T-helper 2 cell (primary cell): ENCODE measurements around the gene AFF3.

Experiments
- DNase-seq, 5 experiments: peaks; one replicate each; pipeline versions ENCODE4 v3.0.0 to v3.0.0-alpha.2; 2012 to 2022

Gene AFF3

DNA sequence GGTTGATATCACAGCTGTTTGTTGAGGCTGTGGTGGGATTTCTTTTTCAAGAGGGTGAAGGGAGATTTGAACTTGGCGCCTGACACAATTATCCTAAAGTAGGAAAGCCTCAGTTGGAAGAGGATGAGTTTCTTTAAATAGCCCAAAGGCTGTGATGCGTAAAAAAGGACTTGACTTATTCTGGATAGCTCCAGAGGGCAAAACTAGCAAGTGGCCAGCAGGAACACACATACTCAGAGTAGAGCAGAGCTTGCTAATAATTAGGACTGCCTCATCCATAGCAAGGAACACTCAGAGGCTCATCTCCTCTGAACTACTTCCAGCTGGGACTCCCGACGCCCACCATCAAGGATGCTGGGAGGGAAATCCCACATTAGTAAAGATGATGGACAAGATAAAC is 74.0 kb downstream of the AFF3 start:
- DNase-seq: no peak

- DNase-seq: no peak
Measured at GRCh38 chr2:100067784-100068183, 74.6 kb downstream of the AFF3 start.

DNA sequence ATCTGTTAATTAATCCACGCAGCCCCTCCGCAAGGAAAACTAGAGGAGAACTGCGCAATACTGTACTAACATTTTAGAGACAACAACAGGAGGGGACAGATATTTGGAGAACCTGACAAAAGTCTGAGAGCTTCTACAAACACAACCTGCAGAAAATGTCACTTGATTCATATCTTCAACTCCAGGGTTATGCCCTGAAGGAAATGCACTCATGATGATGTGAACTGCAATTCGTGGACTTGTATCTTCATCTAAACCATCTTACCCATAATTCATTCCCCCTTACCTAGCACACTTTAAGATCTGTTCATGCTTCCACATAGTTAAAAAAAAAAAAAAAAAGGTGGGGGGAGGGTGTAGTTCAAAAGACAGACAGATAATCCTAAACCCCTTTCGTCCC is 75.5 kb downstream of the AFF3 start:
- DNase-seq: no peak

DNA sequence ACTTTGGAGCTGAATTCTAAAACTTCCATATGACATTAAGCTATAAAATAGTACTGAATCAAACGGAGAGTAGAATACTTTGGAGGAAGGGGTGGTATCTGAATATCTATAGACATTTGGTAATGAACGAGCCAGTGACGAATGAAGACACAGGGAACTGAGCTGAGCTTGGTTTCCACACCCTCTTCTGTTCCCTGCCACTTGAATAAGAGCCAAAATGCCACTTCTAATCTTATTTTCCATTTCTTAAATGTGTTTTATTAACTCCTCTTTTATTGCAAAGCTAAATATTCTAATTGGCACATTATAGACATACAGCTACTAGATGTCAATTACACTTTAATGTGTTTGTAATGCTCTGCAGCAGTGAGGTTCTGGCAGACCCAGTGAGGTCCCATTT is 76.1 kb downstream of the AFF3 start:
- DNase-seq: no peak

DNA sequence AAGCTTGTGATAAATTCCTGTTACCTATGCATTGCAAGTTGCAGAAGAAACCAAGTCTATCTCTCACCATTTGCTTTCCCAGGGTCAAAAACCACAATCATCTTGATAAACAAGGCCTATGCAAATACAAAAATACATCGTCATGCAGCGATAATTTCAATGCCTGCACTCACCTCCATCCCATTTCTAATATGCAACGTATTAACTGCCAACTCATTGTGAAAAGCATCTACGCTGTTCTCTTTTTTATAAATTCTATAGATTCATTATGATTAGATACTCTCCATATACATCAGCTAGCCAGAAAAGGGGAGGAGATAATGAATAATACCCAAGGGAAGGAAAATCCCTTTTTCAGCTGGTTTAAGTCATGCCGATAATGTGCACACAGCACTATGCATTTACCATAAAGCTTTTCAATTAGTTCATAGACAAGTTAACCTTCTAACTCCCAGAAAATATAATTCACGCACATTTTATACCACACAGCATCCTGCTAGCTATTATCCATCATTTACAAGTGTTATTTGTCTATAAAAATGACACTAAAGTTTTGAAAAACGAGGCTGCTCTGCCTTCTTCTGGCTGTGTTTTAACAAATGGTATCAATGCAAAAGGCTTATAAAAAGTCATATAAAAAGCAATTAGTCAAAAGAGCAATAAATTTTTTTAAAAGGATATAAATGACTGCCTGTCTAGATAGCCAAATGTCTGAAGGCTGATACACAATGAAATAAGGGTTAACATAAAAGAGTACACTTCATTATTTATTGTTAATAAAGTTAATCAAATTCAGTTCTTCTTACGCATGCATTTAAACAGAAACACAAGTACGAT is 77.6 kb downstream of the AFF3 start:
- peak in 1 of 5 experiments; percentile 41 for DNase-seq

GRCh38 chr2:100064165-100064564 is 78.2 kb downstream of the AFF3 start:
- no peak for DNase-seq

- DNase-seq: no peak
Measured at GRCh38 chr2:100063459-100063953, 78.9 kb downstream of the AFF3 start.

- DNase-seq: no peak
Measured at GRCh38 chr2:100062336-100062735, 80.1 kb downstream of the AFF3 start.

DNA sequence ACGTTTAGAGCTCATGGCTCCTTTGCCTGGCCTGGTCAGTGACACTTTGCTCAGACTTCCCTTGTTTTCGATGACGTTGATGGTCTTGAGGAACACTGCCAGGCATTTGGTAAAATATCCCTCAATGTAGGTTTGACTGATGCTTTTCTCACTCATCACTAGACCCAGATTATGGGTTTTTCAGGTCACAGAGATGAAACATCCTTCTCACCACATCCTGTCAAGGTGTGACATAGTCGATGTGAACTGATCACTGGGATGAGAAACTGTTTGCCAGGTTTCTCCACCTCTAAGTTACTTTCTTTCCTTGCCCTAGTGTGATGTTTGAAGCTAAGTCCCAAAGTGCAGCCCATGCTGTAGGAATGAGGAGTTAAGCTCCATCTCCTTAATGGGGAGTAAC is 81.5 kb downstream of the AFF3 start:
- DNase-seq: peak in 2 of 5 experiments; percentile 54 to 63

DNA sequence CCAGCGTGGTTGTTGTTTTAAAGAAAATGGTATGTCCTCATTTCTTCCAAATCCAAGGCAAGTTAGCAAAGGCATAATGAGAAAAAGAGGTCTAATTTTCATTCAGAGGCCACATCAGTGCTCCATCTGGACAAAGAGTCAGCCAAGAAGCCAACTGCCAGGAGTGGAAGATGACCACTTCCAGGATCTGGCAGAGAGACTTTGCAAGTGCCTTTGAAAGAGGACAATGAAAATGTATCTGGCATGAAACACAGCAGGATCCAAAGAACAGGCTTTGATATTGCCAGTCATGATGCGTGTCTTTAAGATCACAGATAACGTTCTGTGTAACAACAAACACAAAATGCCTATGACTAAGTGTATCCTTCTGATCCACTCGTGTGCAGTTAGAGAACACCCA is 82.8 kb downstream of the AFF3 start:
- DNase-seq: no peak

GRCh38 chr2:100057901-100058261 is 84.5 kb downstream of the AFF3 start:
- DNase-seq: no peak

GRCh38 chr2:100054426-100054825 is 88.0 kb downstream of the AFF3 start:
- DNase-seq: no peak

GRCh38 chr2:100053087-100053885 is 89.1 kb downstream of the AFF3 start:
- DNase-seq: no peak

- no peak for DNase-seq
Measured at GRCh38 chr2:100052650-100053049, 89.7 kb downstream of the AFF3 start.

DNA sequence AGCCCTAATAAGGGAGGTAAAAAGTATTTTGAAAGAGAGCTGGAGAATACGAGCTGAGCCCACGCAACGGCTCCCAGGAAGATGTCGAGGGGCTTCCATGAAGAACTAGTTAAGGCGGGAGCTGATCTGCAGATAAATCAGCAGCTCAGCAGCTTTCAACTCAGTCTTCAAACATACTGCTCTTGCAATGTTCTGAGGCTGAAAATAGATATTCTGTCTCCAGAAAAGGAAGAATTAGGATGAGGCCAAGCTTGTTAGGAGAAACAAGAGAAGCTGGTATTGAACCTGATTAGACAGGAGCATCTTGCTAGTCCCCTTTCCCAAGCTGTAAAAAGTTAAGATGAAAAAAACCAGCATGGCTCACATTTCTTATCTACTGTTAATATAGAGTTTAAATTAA is 91.1 kb downstream of the AFF3 start:
- DNase-seq: no peak

DNA sequence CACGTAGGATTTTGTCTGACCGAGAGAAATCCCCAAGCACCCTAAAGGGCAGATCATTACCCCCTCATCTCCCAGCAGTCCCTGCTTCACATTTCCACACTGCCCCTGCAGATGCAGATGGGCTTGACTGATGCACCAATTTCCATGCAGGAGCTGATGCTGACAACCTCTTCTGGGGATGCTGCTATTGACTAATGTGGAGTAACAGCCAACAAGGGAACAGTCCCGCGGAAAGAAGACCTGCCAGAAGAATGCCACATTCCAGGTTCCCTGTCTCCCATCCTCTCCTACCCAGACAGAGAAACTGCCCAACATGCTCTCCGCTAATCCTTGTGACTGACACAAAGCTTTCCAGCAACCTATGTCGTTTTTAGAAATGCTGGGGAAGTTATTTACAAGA is 91.7 kb downstream of the AFF3 start:
- no peak for DNase-seq

DNA sequence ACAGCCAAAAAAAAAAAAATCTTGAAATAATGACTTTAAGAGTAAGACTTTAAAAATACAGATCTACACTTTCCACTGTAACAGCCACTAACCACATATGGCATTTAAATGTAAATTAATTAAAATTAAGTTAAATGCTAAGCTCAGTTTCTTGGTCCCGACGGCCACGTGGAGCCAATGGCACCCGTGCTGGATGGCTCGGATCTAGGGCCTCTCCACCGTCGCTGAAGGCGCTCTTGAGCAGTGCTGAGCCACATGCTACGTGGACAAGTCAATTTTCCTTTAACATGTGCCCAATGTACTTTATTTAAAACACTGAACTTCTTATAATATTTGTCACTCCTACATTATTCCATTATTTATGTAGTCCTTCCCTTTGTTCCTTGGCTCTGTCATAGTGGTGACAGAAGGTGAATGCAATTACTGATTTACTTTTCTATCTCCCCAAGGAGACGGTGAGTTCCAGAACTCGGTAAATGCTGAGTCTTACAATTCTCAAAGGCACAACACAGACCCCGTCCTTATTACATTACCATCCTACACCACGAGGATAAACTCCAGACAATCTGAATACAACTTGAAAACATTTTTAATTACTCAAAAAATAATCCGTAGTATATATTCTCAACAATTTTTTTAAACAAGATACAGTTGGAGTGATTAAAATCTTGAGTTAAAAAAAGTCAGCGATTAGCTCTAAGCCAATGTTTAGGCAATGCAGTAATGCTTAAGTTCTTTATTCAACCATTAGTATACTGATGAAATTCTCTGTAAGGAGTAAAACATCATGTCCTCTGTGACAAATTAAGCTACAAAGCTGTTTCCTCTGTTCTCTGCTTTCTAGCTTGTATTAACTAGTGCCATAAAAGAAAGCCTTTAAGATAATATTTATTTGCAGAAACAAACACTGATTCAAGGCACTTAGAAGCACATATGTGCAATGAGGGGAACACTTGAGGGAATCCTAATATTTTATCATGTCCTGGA is 95.1 kb downstream of the AFF3 start:
- no peak for DNase-seq

DNA sequence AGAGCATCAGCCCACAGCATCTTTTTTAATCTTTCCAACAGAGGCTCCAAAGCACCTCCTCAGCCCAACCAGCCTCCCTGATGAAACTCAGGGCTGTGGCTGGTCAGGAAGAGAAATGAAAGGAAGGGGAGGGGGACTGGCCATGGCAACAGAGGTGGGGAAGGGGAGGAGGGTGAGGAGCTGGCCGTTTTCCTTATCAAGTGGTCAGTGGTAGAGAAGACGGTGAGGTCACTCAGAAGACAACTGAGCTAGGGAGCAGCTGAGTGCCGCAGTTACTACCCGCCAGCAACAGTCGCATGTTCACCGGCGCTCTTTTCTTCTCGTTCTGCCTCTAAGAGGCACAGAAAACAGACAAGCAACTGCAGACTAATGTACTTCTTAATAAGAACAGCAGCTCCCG is 97.4 kb downstream of the AFF3 start:
- DNase-seq: no peak

GRCh38 chr2:100043891-100044255 is 98.5 kb downstream of the AFF3 start:
- DNase-seq: no peak

- DNase-seq: no peak
Measured at GRCh38 chr2:100043081-100043890, 99.1 kb downstream of the AFF3 start.

- no peak for DNase-seq
Measured at GRCh38 chr2:100042562-100042961, 99.8 kb downstream of the AFF3 start.

GRCh38 chr2:100041946-100042345 is 100.4 kb downstream of the AFF3 start:
- no peak for DNase-seq
